Right lung (tissue), 5 donors: ENCODE results near the gene CAPZA3. TPM values are rescaled to one million over a fixed set of nuclear protein-coding genes. Genes with fewer than 3 reads are reported as not detected.
A peak's percentile ranks its signal among the peaks of the same experiment; 100 is the strongest.
"Not testable (repeated sequence)": the region's sequence is repeated elsewhere in the genome, so short reads cannot be mapped to it uniquely, and the experiment has no call there.

Experiments
- DNase-seq, 2 donors: peaks; one replicate each; pipeline ENCODE4 v3.0.0-alpha.2; 2013
- polyA plus RNA-seq, 5 donors: library from polyadenylated mRNA; unstranded; fragments of 120-200 nt; gene quantifications; one replicate each; pipeline versions ENCODE4 v1.2.1 to v1.2.3, GENCODE V29; 2013; ENCODE audit warnings: inconsistent platforms in 1 of 5, low replicate concordance in 1 of 5; ENCODE audit not compliant: insufficient read length in 5 of 5, insufficient read depth in 1 of 5

The CAPZA3 gene
- polyA plus RNA-seq, 5 donors = 0.38 to 1.9 (median 1.5) TPM

GRCh38 chr12:18753481-18754123 is 15.7 kb downstream of the CAPZA3 start:
- DNase-seq = peak; percentile 6 to 11

GRCh38 chr12:18754124-18754707 is 16.3 kb downstream of the CAPZA3 start:
- no peak for DNase-seq

- DNase-seq = no peak
These were observed 17.4 kb downstream of the CAPZA3 start for GRCh38 chr12:18755341-18755740.

GRCh38 chr12:18766479-18766878 is 28.6 kb downstream of the CAPZA3 start:
- DNase-seq = not testable (repeated sequence)

- DNase-seq = no peak
These were observed 44.9 kb downstream of the CAPZA3 start for GRCh38 chr12:18782827-18783226.

GRCh38 chr12:18785465-18785864 is 47.5 kb downstream of the CAPZA3 start:
- DNase-seq = not testable (repeated sequence)

Other genes starting within 250 kb of the CAPZA3 start
- 1 to 10 TPM; 1.1 to 2.3 (median 1.6) TPM for gene PLCZ1, start 107 bp upstream of the CAPZA3 start, polyA plus RNA-seq